HEK293 (cell line): Measurements from ENCODE around the gene PRR36.

Experiments
- CTCF ChIA-PET: fragments of 350-600 bp; formaldehyde crosslinking; extraction: SDS; loops from one replicate; lab custom pipeline; 2021; ENCODE audit warnings: antibody characterized with exemption; lab: Yijun Ruan, JAX
- POLR2A ChIA-PET: fragments of 300-600 bp; formaldehyde crosslinking; extraction: SDS; loops from one replicate; lab custom pipeline; 2020; ENCODE audit warnings: antibody characterized with exemption, inconsistent platforms; lab: Yijun Ruan, JAX
- H3K27ac ChIP-seq: fragments of 200-500 bp; sonication (Bioruptor generic); 2 replicates; pipeline ENCODE4 v1.5.1; 2014; ENCODE audit warnings: low read depth, low read length, control low read depth, inconsistent platforms; ENCODE audit errors: extremely low read depth
- H3K36me3 ChIP-seq, 2 experiments: fragments of 200-500 bp in 1 of 2; sonication (Bioruptor generic) in 1 of 2; 1 replicate in 1 of 2; 2 replicates in 1 of 2; pipeline ENCODE4 v1.5.1; 2014 to 2017; ENCODE audit warnings: inconsistent platforms in 2 of 2, low read length in 2 of 2; ENCODE audit not compliant: control insufficient read depth in 2 of 2, insufficient read depth in 1 of 2
- H3K4me1 ChIP-seq: fragments of 200-500 bp; sonication (Bioruptor generic); 2 replicates; pipeline ENCODE4 v1.5.1; 2014; ENCODE audit warnings: mild to moderate bottlenecking, low read length, inconsistent platforms; ENCODE audit not compliant: control insufficient read depth, insufficient read depth
- H3K4me3 ChIP-seq: 2 replicates; pipeline ENCODE4 v1.5.1; 2011; ENCODE audit warnings: low read depth, mild to moderate bottlenecking, control low read depth, low read length, moderate library complexity
- H3K9me3 ChIP-seq: fragments of 200-500 bp; sonication (Bioruptor generic); 2 replicates; pipeline ENCODE4 v1.5.1; 2014; ENCODE audit warnings: low read depth, low read length, inconsistent platforms; ENCODE audit not compliant: control insufficient read depth, insufficient read depth
- AEBP2 ChIP-seq: fragments of 450-650 bp; formaldehyde crosslinking; IDR thresholded peaks from 2 replicates; pipeline ENCODE4 v1.5.1; 2016; ENCODE audit warnings: missing biosample characterization, missing genetic modification characterization, borderline replicate concordance
- CTCF ChIP-seq: fragments of 450-650 bp; formaldehyde crosslinking; IDR thresholded peaks from 2 replicates; pipeline ENCODE4 v1.5.1; 2016; ENCODE audit warnings: missing biosample characterization, missing genetic modification characterization
- EGR2 ChIP-seq: fragments of 450-650 bp; formaldehyde crosslinking; IDR thresholded peaks from 2 replicates; pipeline ENCODE4 v1.5.1; 2016; ENCODE audit warnings: low read depth, missing biosample characterization, missing genetic modification characterization
- PATZ1 ChIP-seq: fragments of 450-650 bp; formaldehyde crosslinking; IDR thresholded peaks from 2 replicates; pipeline ENCODE4 v1.5.1; 2016; ENCODE audit warnings: missing biosample characterization, missing genetic modification characterization
- PRDM1 ChIP-seq: fragments of 450-650 bp; formaldehyde crosslinking; IDR thresholded peaks from 2 replicates; pipeline ENCODE4; 2016; ENCODE audit warnings: missing biosample characterization, missing genetic modification characterization
- SP2 ChIP-seq: fragments of 450-650 bp; formaldehyde crosslinking; IDR thresholded peaks from 2 replicates; pipeline ENCODE4 v1.5.1; 2016; ENCODE audit warnings: missing biosample characterization, missing genetic modification characterization
- TRIM28 ChIP-seq: IDR thresholded peaks from 2 replicates; pipeline ENCODE4 v1.6.1; 2011; ENCODE audit warnings: low read length, control low read depth, borderline replicate concordance
- ZBTB48 ChIP-seq: fragments of 450-650 bp; formaldehyde crosslinking; IDR thresholded peaks from 2 replicates; pipeline ENCODE4 v1.5.1; 2016; ENCODE audit warnings: missing biosample characterization, missing genetic modification characterization
- ZBTB8A ChIP-seq: fragments of 450-650 bp; formaldehyde crosslinking; IDR thresholded peaks from 2 replicates; pipeline ENCODE4 v1.5.1; 2016; ENCODE audit warnings: missing biosample characterization, missing genetic modification characterization
- ZFHX2 ChIP-seq: fragments of 450-650 bp; formaldehyde crosslinking; conservative IDR thresholded peaks from 2 replicates; pipeline ENCODE4 v1.5.1; 2016; ENCODE audit warnings: missing biosample characterization, missing genetic modification characterization
- ZFP69B ChIP-seq: fragments of 450-650 bp; formaldehyde crosslinking; IDR thresholded peaks from 2 replicates; pipeline ENCODE4 v1.5.1; 2016; ENCODE audit warnings: missing biosample characterization, missing genetic modification characterization
- ZNF146 ChIP-seq: fragments of 450-650 bp; formaldehyde crosslinking; IDR thresholded peaks from 2 replicates; pipeline ENCODE4 v1.5.1; 2016; ENCODE audit warnings: missing biosample characterization, missing genetic modification characterization
- ZNF155 ChIP-seq: fragments of 450-650 bp; formaldehyde crosslinking; IDR thresholded peaks from 2 replicates; pipeline ENCODE4 v1.5.1; 2016; ENCODE audit warnings: missing biosample characterization, missing genetic modification characterization
- ZNF174 ChIP-seq: fragments of 450-650 bp; formaldehyde crosslinking; IDR thresholded peaks from 2 replicates; pipeline ENCODE4 v1.5.0; 2017; ENCODE audit warnings: missing biosample characterization, mild to moderate bottlenecking, missing genetic modification characterization
- ZNF248 ChIP-seq: fragments of 450-650 bp; formaldehyde crosslinking; IDR thresholded peaks from 2 replicates; pipeline ENCODE4 v1.5.1; 2017; ENCODE audit warnings: missing biosample characterization, missing genetic modification characterization
- ZNF26 ChIP-seq: fragments of 450-650 bp; formaldehyde crosslinking; IDR thresholded peaks from 2 replicates; pipeline ENCODE4 v1.5.1; 2016; ENCODE audit warnings: missing biosample characterization, missing genetic modification characterization
- ZNF292 ChIP-seq: fragments of 450-650 bp; formaldehyde crosslinking; IDR thresholded peaks from 2 replicates; pipeline ENCODE4 v1.5.1; 2016; ENCODE audit warnings: low read depth, missing biosample characterization, missing genetic modification characterization, borderline replicate concordance
- ZNF335 ChIP-seq: fragments of 450-650 bp; formaldehyde crosslinking; conservative IDR thresholded peaks from 2 replicates; pipeline ENCODE4 v1.5.1; 2016; ENCODE audit warnings: missing biosample characterization, missing genetic modification characterization
- ZNF354C ChIP-seq: fragments of 450-650 bp; formaldehyde crosslinking; IDR thresholded peaks from 2 replicates; pipeline ENCODE4 v1.5.1; 2016; ENCODE audit warnings: missing biosample characterization, missing genetic modification characterization, low read depth, borderline replicate concordance
- ZNF514 ChIP-seq: fragments of 450-650 bp; formaldehyde crosslinking; IDR thresholded peaks from 2 replicates; pipeline ENCODE4 v1.5.1; 2016; ENCODE audit warnings: missing biosample characterization, missing genetic modification characterization
- ZNF585B ChIP-seq: fragments of 450-650 bp; formaldehyde crosslinking; IDR thresholded peaks from 2 replicates; pipeline ENCODE4 v1.5.1; 2016; ENCODE audit warnings: missing biosample characterization, missing genetic modification characterization
- ZNF626 ChIP-seq: fragments of 450-650 bp; sonication (Bioruptor Pico); formaldehyde crosslinking; IDR thresholded peaks from 2 replicates; pipeline ENCODE4 v1.5.1; 2018; ENCODE audit warnings: missing biosample characterization, missing genetic modification characterization, inconsistent platforms
- ZNF660 ChIP-seq: fragments of 450-650 bp; IDR thresholded peaks from 2 replicates; pipeline ENCODE4 v1.5.1; 2018; ENCODE audit warnings: missing biosample characterization, mild to moderate bottlenecking, missing genetic modification characterization
- ZNF664 ChIP-seq: fragments of 450-650 bp; formaldehyde crosslinking; IDR thresholded peaks from 2 replicates; pipeline ENCODE4 v1.5.1; 2016; ENCODE audit warnings: missing biosample characterization, missing genetic modification characterization

PRR36 gene

GRCh38 chr19:7917267-7918061 lies 43.3 kb upstream of the PRR36 start (continued):
- TF ChIP-seq ZNF514 (tag by site-specific recombination) (no peak), ZNF664 (tag by site-specific recombination) (no peak), ZFHX2 (tag by site-specific recombination) (peak; percentile 92), ZNF660 (0 out of 2 replicates have a peak, but pooled peaks have one; percentile 60), ZNF292 (tag by site-specific recombination) (no peak), SP2 (tag by site-specific recombination) (peak; percentile 58), ZNF174 (tag by site-specific recombination) (no peak), ZNF248 (tag by site-specific recombination) (no peak), ZNF26 (tag by site-specific recombination) (no peak)

GRCh38 chr19:7916955-7917266 lies 42.7 kb upstream of the PRR36 start:
- H3K36me3 ChIP-seq: peaks cover 0 to 9% of the 10 kb centered on the region in 2 experiments; a peak in 2 of 3 replicates
- ChIA-PET CTCF (interaction anchor here (0.5 to 2.5 kb wide), 7 partner anchors 9 to 252 kb away, joined by 3 to 21 read pairs (median 3); partner anchors contain the start of genes CTXN1 and MAP2K7), POLR2A (interaction anchor here (1.7 to 2.2 kb wide), 3 partner anchors 8 to 48 kb away, joined by 7 to 10 read pairs (median 9); partner anchors contain the start of gene TIMM44)
- H3K4me1 ChIP-seq: peaks cover 3% of the 10 kb centered on the region; the same call in 1 of the 2 replicates
- no peak overlapping the region for H3K4me3 ChIP-seq
- TF ChIP-seq ZNF354C (tag by site-specific recombination) (no peak), ZNF335 (peak; percentile 65; the same call in 1 of the 2 replicates), ZBTB8A (tag by site-specific recombination) (peak; percentile 75)
- no peaks in the 10 kb centered on the region for H3K9me3 ChIP-seq
- no peak overlapping the region for H3K27ac ChIP-seq

- Histone ChIP-seq H3K27ac (no peak overlapping the region), H3K9me3 (no peaks in the 10 kb centered on the region), H3K4me3 (peak overlapping the region; percentile 11), H3K36me3 (peaks cover 0 to 13% of the 10 kb centered on the region in 2 experiments; a peak in 2 of 3 replicates), H3K4me1 (peaks cover 3% of the 10 kb centered on the region; the same call in 1 of the 2 replicates)
- POLR2A ChIA-PET: interaction anchor here (0.9 to 1.8 kb wide), 5 partner anchors 9 to 47 kb away, joined by 3 to 12 read pairs (median 8); partner anchors contain the start of genes LRRC8E, MAP2K7 and TIMM44
- CTCF ChIA-PET: interaction anchor here (0.5 to 2.5 kb wide), 9 partner anchors 10 to 253 kb away, joined by 3 to 21 read pairs (median 3); partner anchors contain the start of genes CTXN1 and MAP2K7
- TF ChIP-seq ZNF626 (tag by site-specific recombination) (no peak), EGR2 (no peak), AEBP2 (tag by site-specific recombination) (no peak), ZBTB48 (peak; percentile 48), ZFP69B (tag by site-specific recombination) (0 out of 2 replicates have a peak, but pooled peaks have one; percentile 12), PRDM1 (tag by site-specific recombination) (no peak), ZNF585B (tag by site-specific recombination) (no peak), ZNF155 (no peak), CTCF (tag by site-specific recombination) (0 out of 2 replicates have a peak, but pooled peaks have one; percentile 21), PATZ1 (tag by site-specific recombination) (peak; percentile 18), ZNF146 (tag by site-specific recombination) (no peak), TRIM28 (no peak)
These were observed 42.1 kb upstream of the PRR36 start for GRCh38 chr19:7916103-7916954.
